Fibroblast of lung (primary cell): ENCODE data around the gene SS18. TPM values are rescaled to one million over a fixed set of nuclear protein-coding genes. Genes with fewer than 3 reads are reported as not detected.

Source experiments
- DNase-seq, 2 donors: peaks; one replicate each; pipeline versions ENCODE4 v3.0.0 to v3.0.0-alpha.2; 2010; ENCODE audit warnings: low read depth in 2 of 2
- H2AFZ ChIP-seq: 2 replicates; pipeline ENCODE4 v1.5.1; 2012; ENCODE audit warnings: low read length, control low read depth, inconsistent platforms
- H3K27ac ChIP-seq: 2 replicates; pipeline ENCODE4 v1.5.1; 2011; ENCODE audit warnings: low read length, control low read depth; ENCODE audit not compliant: insufficient read depth
- H3K27me3 ChIP-seq: 2 replicates; pipeline ENCODE4 v1.5.1; 2011; ENCODE audit warnings: mild to moderate bottlenecking, low read length; ENCODE audit not compliant: control insufficient read depth, insufficient read depth
- H3K36me3 ChIP-seq: 2 replicates; pipeline ENCODE4 v1.5.1; 2011; ENCODE audit warnings: low read length; ENCODE audit not compliant: control insufficient read depth, insufficient read depth
- H3K4me1 ChIP-seq: 2 replicates; pipeline ENCODE4 v1.5.1; 2011; ENCODE audit warnings: low read length; ENCODE audit not compliant: control insufficient read depth, insufficient read depth; ENCODE audit errors: extremely low read depth
- H3K4me2 ChIP-seq: 2 replicates; pipeline ENCODE4 v1.5.1; 2011; ENCODE audit warnings: low read length, control low read depth; ENCODE audit not compliant: insufficient read depth; ENCODE audit errors: extremely low read depth
- H3K4me3 ChIP-seq, 4 experiments: fragments of 200-600 bp in 1 of 4; sonication (generic) in 1 of 4; replicated peaks in 1 of 4; 2 replicates each; pipeline ENCODE4 v1.5.1; 2011 to 2016; ENCODE audit warnings: low read length in 4 of 4, low read depth in 3 of 4, mild to moderate bottlenecking in 3 of 4, control low read depth in 2 of 4, inconsistent platforms in 1 of 4, mixed read lengths in 1 of 4; ENCODE audit not compliant: insufficient read depth in 1 of 4; ENCODE audit errors: control extremely low read depth in 1 of 4
- H3K79me2 ChIP-seq: 2 replicates; pipeline ENCODE4 v1.5.1; 2012; ENCODE audit warnings: mild to moderate bottlenecking, low read length, inconsistent platforms; ENCODE audit not compliant: control insufficient read depth, insufficient read depth
- H3K9ac ChIP-seq: 2 replicates; pipeline ENCODE4 v1.5.1; 2011; ENCODE audit warnings: mild to moderate bottlenecking, low read length, control low read depth; ENCODE audit not compliant: insufficient read depth
- H3K9me3 ChIP-seq: 2 replicates; pipeline ENCODE4 v1.5.1; 2012; ENCODE audit warnings: low read depth, low read length; ENCODE audit not compliant: control insufficient read depth, insufficient read depth
- H4K20me1 ChIP-seq: 2 replicates; pipeline ENCODE4 v1.5.1; 2011; ENCODE audit warnings: low read length; ENCODE audit not compliant: control insufficient read depth, insufficient read depth; ENCODE audit errors: extremely low read depth
- EZH2 ChIP-seq: IDR thresholded peaks from 2 replicates; pipeline ENCODE4 v1.5.1; 2012; ENCODE audit warnings: low read length, control low read depth, mild to moderate bottlenecking; ENCODE audit errors: missing control alignments
- polyA plus RNA-seq, 2 donors: library from polyadenylated mRNA; depleted of rRNA in 1 of 2; stranded (reverse) in 1 of 2; unstranded in 1 of 2; fragments of >200 nt; gene quantifications; 2 replicates each; pipeline ENCODE4 v1.2.1, GENCODE V29; 2011 to 2012; ENCODE audit warnings: missing spikeins in 1 of 2
- total RNA-seq: library from RNA; depleted of rRNA; stranded (reverse); fragments of >200 nt; gene quantifications from 2 replicates; pipeline ENCODE4 v1.2.1, GENCODE V29; 2014
- TF ChIP-seq, protein P1 (sequence below), 2 donors: IDR thresholded peaks in 1 of 2; conservative IDR thresholded peaks in 1 of 2; 1 replicate in 1 of 2; 2 replicates in 1 of 2; pipeline ENCODE4 v1.5.1; 2011 to 2012; ENCODE audit warnings: low read length in 2 of 2, control low read depth in 1 of 2, inconsistent platforms in 1 of 2, low read depth in 1 of 2, mild to moderate bottlenecking in 1 of 2

The SS18 gene
- total and polyA plus RNA-seq, 2 donors (not counting 1 experiment from before 2014, with no cell fraction given) = 90.8 to 124 TPM

DNA sequence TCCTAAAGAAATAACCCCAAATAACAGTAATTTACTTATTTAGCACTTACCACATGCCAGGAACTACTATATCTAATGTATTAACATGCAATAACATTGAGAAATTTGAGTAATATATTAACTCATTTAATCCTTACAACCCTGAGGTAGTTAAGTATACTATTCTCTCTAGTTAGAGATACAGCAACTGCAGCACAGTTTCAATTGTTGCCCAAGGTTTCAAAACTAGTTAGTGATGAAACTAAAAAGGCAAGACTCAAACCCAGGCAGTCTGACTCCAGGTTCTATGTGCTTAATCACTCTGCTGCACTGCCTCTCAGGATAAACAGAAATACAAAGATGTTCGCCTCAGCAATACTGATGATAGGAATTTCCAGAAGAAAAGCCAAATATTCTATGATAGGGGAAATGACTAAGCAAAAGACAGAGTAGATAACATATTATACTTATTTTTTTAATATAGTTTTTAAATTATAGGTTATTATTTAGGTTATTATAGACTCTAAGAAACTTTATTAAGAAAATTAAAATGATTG lies 88.0 kb downstream of the SS18 start:
- Histone ChIP-seq H3K9me3 (no peaks in the 10 kb centered on the region), H3K4me2 (no peak overlapping the region), H3K4me3 (no peak overlapping the region), H3K27me3 (no peaks in the 10 kb centered on the region), H3K79me2 (no peaks in the 10 kb centered on the region), H3K4me1 (no peaks in the 10 kb centered on the region), H3K27ac (no peak overlapping the region), H4K20me1 (no peaks in the 10 kb centered on the region), H2AFZ (no peak overlapping the region), H3K36me3 (no peaks in the 10 kb centered on the region), H3K9ac (no peak overlapping the region)
- DNase-seq = no peak
- TF ChIP-seq EZH2 = no peak
- TF ChIP-seq, protein P1, sequence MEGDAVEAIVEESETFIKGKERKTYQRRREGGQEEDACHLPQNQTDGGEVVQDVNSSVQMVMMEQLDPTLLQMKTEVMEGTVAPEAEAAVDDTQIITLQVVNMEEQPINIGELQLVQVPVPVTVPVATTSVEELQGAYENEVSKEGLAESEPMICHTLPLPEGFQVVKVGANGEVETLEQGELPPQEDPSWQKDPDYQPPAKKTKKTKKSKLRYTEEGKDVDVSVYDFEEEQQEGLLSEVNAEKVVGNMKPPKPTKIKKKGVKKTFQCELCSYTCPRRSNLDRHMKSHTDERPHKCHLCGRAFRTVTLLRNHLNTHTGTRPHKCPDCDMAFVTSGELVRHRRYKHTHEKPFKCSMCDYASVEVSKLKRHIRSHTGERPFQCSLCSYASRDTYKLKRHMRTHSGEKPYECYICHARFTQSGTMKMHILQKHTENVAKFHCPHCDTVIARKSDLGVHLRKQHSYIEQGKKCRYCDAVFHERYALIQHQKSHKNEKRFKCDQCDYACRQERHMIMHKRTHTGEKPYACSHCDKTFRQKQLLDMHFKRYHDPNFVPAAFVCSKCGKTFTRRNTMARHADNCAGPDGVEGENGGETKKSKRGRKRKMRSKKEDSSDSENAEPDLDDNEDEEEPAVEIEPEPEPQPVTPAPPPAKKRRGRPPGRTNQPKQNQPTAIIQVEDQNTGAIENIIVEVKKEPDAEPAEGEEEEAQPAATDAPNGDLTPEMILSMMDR (conservative IDR thresholded peaks at IDR 0.05 in 1 of 2, IDR thresholded peaks at IDR 0.05 in 1 of 2; ENCODE audit: low read depth in 1 of 2, low read length in 2 of 2) = no peak

GRCh38 chr18:25998461-25998860 lies 92.0 kb downstream of the SS18 start:
- Histone ChIP-seq H3K79me2 (no peaks in the 10 kb centered on the region), H3K27me3 (no peaks in the 10 kb centered on the region), H4K20me1 (no peaks in the 10 kb centered on the region), H3K9me3 (no peaks in the 10 kb centered on the region), H3K4me1 (no peaks in the 10 kb centered on the region), H3K4me2 (no peak overlapping the region), H2AFZ (no peak overlapping the region), H3K27ac (no peak overlapping the region), H3K9ac (no peak overlapping the region), H3K36me3 (no peaks in the 10 kb centered on the region), H3K4me3 (no peak overlapping the region)
- TF ChIP-seq EZH2 = no peak
- TF ChIP-seq, protein P1 (conservative IDR thresholded peaks at IDR 0.05 in 1 of 2, IDR thresholded peaks at IDR 0.05 in 1 of 2; ENCODE audit: low read depth in 1 of 2, low read length in 2 of 2) = no peak
- no peak for DNase-seq

- DNase-seq = no peak
- TF ChIP-seq EZH2 = no peak
Observed at GRCh38 chr18:25992566-25992965, 97.8 kb downstream of the SS18 start.

More at GRCh38 chr18:25992566-25992965, 97.8 kb downstream of the SS18 start:
- H3K79me2 ChIP-seq = no peaks in the 10 kb centered on the region
- H3K9ac ChIP-seq = no peak overlapping the region
- no peak overlapping the region for H3K4me2 ChIP-seq
- H3K27ac ChIP-seq = no peak overlapping the region
- H3K9me3 ChIP-seq = no peaks in the 10 kb centered on the region
- no peaks in the 10 kb centered on the region for H4K20me1 ChIP-seq
- H3K4me3 ChIP-seq = no peak overlapping the region
- H3K4me1 ChIP-seq = no peaks in the 10 kb centered on the region
- H3K36me3 ChIP-seq = no peaks in the 10 kb centered on the region
- H3K27me3 ChIP-seq = no peaks in the 10 kb centered on the region
- no peak overlapping the region for H2AFZ ChIP-seq
